SHP77 treated with DMSO at 0.1 percent for 48 hours (cell line): ENCODE results near the gene PRRX1.

Experiments
- DNase-seq: peaks from one replicate; lab custom pipeline; 2025; lab: John Stamatoyannopoulos, UW

Gene PRRX1

GRCh38 chr1:170664093-170664827 lies at the start of gene PRRX1:
TSS of gene PRRX1 (plus strand) at chr1:170664131. CDS start at chr1:170664219, 88 bp downstream.
- no peak for DNase-seq

GRCh38 chr1:170617591-170618330 lies 46.2 kb upstream of the PRRX1 start:
- no peak for DNase-seq

DNA sequence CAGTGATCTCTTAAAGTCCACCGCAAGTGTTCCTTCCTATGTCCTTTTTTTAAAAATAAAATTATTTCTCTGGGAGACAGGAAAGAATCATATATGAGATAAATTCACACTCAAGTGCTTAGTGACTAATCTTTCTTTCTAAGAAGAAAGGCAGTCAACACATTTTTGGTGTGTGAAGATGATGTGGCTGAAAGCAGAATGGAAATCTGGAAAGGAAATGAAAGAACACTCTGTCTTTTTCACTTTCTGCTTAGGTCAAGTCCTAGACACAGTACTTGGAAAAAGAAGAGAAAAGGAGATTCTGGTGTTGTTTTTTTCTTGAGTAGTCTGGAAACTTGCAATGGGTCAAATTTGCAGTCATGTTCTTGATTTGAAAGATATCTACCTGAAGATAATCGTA lies 45.5 kb upstream of the PRRX1 start:
- DNase-seq: no peak

- DNase-seq: no peak
Measured at GRCh38 chr1:170619241-170620028, 44.5 kb upstream of the PRRX1 start.

GRCh38 chr1:170620164-170620563 lies 43.8 kb upstream of the PRRX1 start:
- no peak for DNase-seq

- DNase-seq: no peak
Measured at GRCh38 chr1:170623171-170623570, 40.8 kb upstream of the PRRX1 start.

DNA sequence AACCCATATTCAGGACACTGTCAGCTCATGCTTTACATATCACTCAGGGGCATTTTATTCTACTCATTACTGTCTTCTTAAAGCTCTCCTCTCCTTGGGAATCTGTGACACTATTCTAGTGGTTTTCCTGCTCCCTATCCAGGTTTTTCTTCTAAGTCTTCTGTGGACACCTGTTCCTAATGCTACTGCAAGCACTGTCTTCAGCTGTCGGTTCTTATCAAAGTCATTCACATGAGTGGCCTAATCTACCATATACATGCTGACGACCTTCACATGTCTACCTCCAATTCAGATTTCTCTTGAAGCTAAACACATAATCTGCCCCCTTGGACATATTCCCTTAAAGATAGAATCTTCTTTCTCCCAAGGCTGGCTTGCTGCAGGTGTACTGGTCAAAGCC lies 39.8 kb upstream of the PRRX1 start:
- no peak for DNase-seq

DNA sequence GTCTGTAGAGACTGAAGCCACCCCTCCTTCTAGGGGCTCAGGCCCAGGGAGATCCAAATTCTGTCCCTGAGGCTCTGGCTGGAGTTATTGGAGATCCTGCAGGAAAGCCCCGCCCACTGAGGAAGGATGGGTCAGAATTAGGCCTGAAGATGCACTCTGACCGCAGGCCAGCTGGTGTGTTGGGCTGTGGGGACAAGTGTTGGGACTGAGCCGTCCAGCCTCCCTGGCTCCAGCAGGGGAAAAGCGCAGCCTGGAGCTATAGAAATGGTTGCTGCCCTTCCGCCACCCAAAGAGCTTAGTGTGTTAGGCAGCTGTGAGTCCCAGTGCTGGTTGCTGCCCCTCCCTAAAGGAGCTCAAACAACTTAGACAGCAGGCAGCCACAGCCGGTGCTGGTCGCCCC lies 33.0 kb upstream of the PRRX1 start:
- DNase-seq: no peak

- DNase-seq: no peak
Measured at GRCh38 chr1:170634293-170634692, 29.6 kb upstream of the PRRX1 start.

DNA sequence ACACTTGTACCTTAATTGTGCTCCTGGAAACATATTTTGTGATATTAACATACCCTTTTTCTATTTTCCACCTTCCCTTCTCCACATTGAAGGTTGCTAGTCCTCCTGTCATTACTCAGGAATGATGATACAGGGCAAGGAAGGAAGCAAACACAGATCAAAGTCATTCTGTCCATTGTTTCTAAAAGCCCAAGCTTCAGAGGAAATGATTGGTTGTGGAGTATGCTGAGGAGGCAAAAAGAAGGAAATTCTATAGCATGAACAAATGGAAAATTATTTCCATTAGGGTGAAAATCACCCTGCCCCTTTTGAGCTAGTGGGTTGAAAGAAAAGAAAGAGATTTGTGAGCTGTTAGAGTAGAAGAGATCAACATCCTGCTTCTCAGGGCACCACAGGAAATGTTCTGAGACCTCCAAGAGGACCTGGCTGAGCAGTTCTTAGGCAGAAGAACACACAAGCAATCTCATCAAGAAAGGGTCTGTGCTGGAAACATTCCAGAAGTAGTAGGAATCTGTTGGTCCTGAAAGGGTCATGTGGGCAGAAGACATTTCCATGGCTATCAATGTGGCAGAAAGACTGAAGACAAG lies 29.0 kb upstream of the PRRX1 start:
- DNase-seq: no peak

- no peak for DNase-seq
Measured at GRCh38 chr1:170640581-170640980, 23.4 kb upstream of the PRRX1 start.

GRCh38 chr1:170657275-170657853 lies 6.6 kb upstream of the PRRX1 start:
- DNase-seq: no peak

DNA sequence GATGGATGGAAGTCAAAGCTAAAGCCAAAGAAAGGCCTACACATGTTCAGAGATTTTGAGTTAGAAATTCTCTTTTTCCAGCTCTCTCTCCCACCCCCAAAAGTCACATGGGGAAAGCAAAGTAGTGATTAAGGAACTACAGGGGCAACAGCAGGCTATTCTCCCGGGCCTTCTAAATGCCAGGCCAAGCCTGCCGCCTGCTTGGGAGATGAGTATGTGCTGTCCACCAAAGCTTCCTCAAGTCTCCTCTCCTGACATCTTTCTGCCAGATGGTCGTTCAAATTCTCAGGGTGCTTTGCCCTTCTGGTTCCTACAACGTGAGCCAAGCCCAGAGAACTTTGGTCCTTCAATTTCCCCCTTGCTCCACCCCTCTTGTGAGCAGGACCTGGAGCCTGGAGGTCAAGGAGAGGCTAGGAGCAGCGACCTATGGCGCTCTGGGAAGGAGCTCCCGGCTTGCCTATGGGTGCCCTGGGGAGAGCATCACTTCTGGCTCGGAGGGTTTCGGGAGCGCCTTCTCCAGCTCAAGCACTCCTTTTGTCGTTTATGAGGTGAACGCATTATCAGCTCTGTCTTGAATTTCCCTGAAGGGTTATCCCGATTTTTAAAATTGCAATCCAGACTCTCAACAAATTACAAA lies 4.4 kb upstream of the PRRX1 start:
- DNase-seq: no peak

GRCh38 chr1:170660281-170660713 lies 3.6 kb upstream of the PRRX1 start:
- DNase-seq: no peak

GRCh38 chr1:170660871-170661645 lies 2.9 kb upstream of the PRRX1 start:
- DNase-seq: no peak

- DNase-seq: no peak
Measured at GRCh38 chr1:170661646-170662411, 2.1 kb upstream of the PRRX1 start.

DNA sequence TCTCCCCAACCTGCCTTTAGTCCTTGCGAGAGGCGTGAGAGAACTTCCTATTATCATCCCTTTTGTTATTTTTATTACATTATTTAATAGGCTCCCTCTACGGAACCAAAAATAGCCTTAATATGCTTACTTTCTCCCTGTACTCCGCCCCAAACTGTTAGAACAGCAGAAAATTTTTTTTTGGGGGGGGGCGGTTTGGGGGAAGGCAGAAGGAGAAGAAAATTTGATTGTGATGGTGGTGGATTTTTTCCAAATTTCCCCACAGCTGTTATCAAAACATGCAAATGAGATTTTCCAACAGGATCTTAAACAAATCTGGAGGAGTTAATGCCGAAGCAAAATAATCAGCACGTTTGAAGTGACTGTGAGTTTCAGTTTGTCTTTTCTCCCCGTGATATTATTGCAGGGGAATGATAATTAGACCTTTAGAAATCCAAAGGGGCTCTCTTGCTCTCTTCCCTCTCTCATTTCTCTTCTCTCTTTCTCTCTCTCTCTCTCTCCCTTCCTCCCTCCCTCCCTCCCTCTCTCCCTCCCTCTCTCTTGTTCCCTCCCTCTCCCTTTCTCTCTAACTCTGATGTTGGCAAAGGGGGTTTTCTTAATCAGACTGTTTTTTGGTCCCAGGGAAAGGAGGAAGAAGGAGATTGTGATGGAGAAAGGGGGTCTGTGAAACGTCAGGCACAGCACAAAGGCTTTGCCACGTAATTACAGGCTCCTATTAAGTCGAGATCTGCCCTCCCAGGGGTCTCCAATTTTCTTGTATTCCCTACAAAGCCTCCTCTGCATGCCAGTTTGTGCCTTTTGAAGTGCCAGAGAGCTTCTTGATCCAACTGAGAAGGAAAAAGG lies 1.1 kb upstream of the PRRX1 start:
- DNase-seq: no peak

DNA sequence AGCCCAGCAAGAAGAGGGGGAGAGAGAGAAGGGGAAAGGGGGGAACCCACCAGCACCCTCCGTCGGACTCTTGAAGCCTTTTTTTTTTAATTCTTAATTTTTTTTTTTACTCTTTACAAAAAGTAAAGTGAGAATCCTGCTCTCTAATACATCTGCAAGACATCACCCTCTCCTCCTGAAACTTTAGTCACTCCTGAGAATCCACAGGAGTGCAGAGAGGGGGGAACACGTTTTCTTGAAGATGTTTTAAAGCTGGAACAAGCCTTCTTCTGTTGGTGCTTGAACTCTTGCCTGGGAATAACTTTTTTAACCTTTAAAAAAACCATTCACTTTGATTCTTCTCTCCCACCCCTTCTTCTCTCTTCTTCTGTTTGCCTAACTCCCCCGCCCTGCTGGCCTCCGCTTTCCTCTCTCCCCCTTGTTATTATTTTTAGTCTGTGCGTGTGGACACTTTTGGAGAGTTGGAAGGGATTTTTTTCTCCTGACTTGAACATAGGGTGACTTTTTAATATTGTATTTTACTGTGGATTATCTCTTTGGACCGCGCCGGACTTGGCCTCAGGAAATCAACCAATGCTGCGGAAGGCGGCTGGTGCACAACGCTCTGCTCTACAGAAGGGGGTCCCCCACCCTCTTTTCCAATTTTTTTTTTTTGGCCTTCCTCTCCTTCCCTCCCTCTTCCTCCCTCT lies 383 bp upstream of the PRRX1 start:
- no peak for DNase-seq
